Measurements from ENCODE around the gene IQCK. TPM values are rescaled to one million over a fixed set of nuclear protein-coding genes. Genes with fewer than 3 reads are reported as not detected.

The IQCK gene
- total RNA-seq, 1 donor from 2014 or later, result 19.2 TPM

GRCh38 chr16:19829844-19830692 is 112.0 kb downstream of the IQCK start:
- H3K4me3 ChIP-seq, result no peak overlapping the region
- DNase-seq (ENCODE audit: extremely low spot score in 2 of 2), result no peak
- H3K9me3 ChIP-seq, result no peaks in the 10 kb centered on the region
- H3K27ac ChIP-seq, result no peak overlapping the region
- TF ChIP-seq CTCF (IDR thresholded peaks at IDR 0.05) (no peak), POLR2AphosphoS5 (IDR thresholded peaks at IDR 0.05; ENCODE audit: insufficient read depth in 1 of 2, low read depth in 1 of 2) (no peak), POLR2A (IDR thresholded peaks at IDR 0.05) (no peak)
- intact Hi-C loops (cut with DNase I), result no loop called here
- no peaks in the 10 kb centered on the region for H3K27me3 ChIP-seq
- H3K36me3 ChIP-seq, result no peaks in the 10 kb centered on the region
- peaks cover 7% of the 10 kb centered on the region for H3K4me1 ChIP-seq

GRCh38 chr16:19830902-19831560 is 113.0 kb downstream of the IQCK start:
- DNase-seq (ENCODE audit: extremely low spot score in 2 of 2), result no peak
- Histone ChIP-seq H3K4me3 (no peak overlapping the region), H3K9me3 (no peaks in the 10 kb centered on the region), H3K27me3 (no peaks in the 10 kb centered on the region), H3K27ac (no peak overlapping the region), H3K4me1 (peaks cover 7% of the 10 kb centered on the region), H3K36me3 (no peaks in the 10 kb centered on the region)
- intact Hi-C loops (cut with DNase I), result no loop called here
- no peak for TF ChIP-seq CTCF (IDR thresholded peaks at IDR 0.05)
- no peak for TF ChIP-seq POLR2AphosphoS5 (IDR thresholded peaks at IDR 0.05; ENCODE audit: insufficient read depth in 1 of 2, low read depth in 1 of 2)
- TF ChIP-seq POLR2A (IDR thresholded peaks at IDR 0.05), result no peak

- Histone ChIP-seq H3K4me1 (peaks cover 7% of the 10 kb centered on the region), H3K9me3 (no peaks in the 10 kb centered on the region), H3K27ac (no peak overlapping the region), H3K4me3 (no peak overlapping the region), H3K27me3 (no peaks in the 10 kb centered on the region), H3K36me3 (no peaks in the 10 kb centered on the region)
- intact Hi-C loops (cut with DNase I), result no loop called here
- no peak for TF ChIP-seq CTCF (IDR thresholded peaks at IDR 0.05)
- TF ChIP-seq POLR2AphosphoS5 (IDR thresholded peaks at IDR 0.05; ENCODE audit: insufficient read depth in 1 of 2, low read depth in 1 of 2), result no peak
- no peak for TF ChIP-seq POLR2A (IDR thresholded peaks at IDR 0.05)
- DNase-seq (ENCODE audit: extremely low spot score in 2 of 2), result no peak
These were observed 113.6 kb downstream of the IQCK start for GRCh38 chr16:19831678-19832077.

- Histone ChIP-seq H3K4me1 (peaks cover 7% of the 10 kb centered on the region), H3K4me3 (no peak overlapping the region), H3K36me3 (no peaks in the 10 kb centered on the region), H3K9me3 (no peaks in the 10 kb centered on the region), H3K27me3 (no peaks in the 10 kb centered on the region), H3K27ac (no peak overlapping the region)
- intact Hi-C loops (cut with DNase I), result no loop called here
- no peak for DNase-seq (ENCODE audit: extremely low spot score in 2 of 2)
- no peak for TF ChIP-seq POLR2AphosphoS5 (IDR thresholded peaks at IDR 0.05; ENCODE audit: insufficient read depth in 1 of 2, low read depth in 1 of 2)
- no peak for TF ChIP-seq CTCF (IDR thresholded peaks at IDR 0.05)
- no peak for TF ChIP-seq POLR2A (IDR thresholded peaks at IDR 0.05)
These were observed 115.1 kb downstream of the IQCK start for GRCh38 chr16:19833176-19833575.

- Histone ChIP-seq H3K27ac (no peak overlapping the region), H3K4me3 (no peak overlapping the region), H3K27me3 (no peaks in the 10 kb centered on the region), H3K36me3 (no peaks in the 10 kb centered on the region), H3K9me3 (no peaks in the 10 kb centered on the region), H3K4me1 (peaks cover 7% of the 10 kb centered on the region)
- TF ChIP-seq CTCF (IDR thresholded peaks at IDR 0.05) (no peak), POLR2A (IDR thresholded peaks at IDR 0.05) (no peak), POLR2AphosphoS5 (IDR thresholded peaks at IDR 0.05; ENCODE audit: insufficient read depth in 1 of 2, low read depth in 1 of 2) (no peak)
- DNase-seq (ENCODE audit: extremely low spot score in 2 of 2), result no peak
- intact Hi-C loops (cut with DNase I), result no loop called here
These were observed 115.5 kb downstream of the IQCK start for GRCh38 chr16:19833581-19833980.

Data from vagina (tissue), 2 donors.